ENCODE data around the gene ACTN1. TPM values are rescaled to one million over a fixed set of nuclear protein-coding genes. Genes with fewer than 3 reads are reported as not detected.

The ACTN1 gene
- polyA plus RNA-seq, 1 of the 3 experiments (the other 2 are of a cell fraction) = 319 TPM

DNA sequence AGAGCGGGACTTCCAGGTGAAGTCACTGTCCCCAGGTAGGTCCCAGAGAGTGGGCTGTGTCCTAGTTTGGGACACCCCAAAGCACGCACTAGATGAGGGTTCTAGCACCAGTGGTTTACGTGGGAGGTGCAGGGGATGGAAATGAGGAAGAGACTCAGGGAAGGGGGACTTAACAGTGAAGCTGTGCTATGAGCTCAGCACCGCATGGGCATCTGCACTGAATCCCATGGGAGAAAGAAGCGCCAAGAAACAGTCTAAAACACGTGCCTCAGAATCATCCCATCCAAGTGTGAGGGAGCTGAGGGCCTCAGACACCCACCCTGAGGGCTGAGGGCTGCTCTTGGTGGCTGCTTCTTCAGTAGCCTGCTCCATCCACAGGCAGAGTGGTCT is 114.7 kb downstream of the ACTN1 start (continued):
- TF ChIP-seq MEF2A (IDR thresholded peaks at IDR 0.05; ENCODE audit: borderline replicate concordance, low read depth) = no peak

DNA sequence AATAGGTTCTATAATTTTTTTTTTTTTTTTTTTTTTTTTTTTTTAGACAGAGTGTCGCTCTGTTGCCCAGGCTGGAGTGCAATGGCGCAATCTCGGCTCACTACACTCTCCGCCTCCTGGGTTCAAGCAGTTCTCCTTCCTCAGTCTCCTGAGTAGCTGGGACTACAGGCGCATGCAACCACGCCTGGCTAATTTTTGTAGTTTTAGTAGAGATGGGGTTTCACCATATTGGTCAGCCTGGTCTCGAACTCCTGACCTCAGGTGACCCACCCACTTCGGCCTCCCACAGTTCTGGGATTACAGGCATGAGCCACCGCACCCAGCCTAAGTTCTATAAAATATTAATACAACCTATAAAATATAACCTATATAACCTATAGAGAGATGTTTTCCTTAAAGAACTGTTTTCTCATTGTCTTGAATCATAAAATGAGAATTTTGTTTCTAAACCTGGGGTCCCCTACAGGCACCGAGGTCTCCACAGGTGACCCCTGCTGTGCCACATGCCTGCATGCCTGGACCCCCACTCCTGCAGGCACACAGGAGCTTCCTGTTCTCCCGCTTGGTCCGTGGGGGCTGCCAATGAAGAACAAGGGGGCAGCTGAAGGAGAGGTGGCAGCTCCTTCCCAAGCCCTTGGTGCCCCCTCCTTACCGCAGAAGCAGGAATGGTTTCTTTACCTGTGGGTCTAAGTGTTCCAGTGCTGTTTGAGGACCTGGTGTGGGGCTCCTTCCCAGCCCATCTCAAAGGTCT is 115.3 kb downstream of the ACTN1 start:
- Histone ChIP-seq H4K20me1 (ENCODE audit: insufficient read depth) (no peaks in the 10 kb centered on the region), H3K9me2 (no peaks in the 10 kb centered on the region), H3K27me3 (ENCODE audit: insufficient read depth) (no peaks in the 10 kb centered on the region), H3K4me3 (ENCODE audit: low read depth in 2 of 2, low read length in 1 of 2) (no peak overlapping the region), H3K4me2 (no peak overlapping the region), H3K36me3 (replicated peaks in 1 of 2; ENCODE audit: control insufficient read depth in 1 of 2, insufficient read depth in 2 of 2, low read length in 1 of 2) (peaks cover 0 to 27% of the 10 kb centered on the region in 2 experiments), H3K4me1 (ENCODE audit: control insufficient read depth in 1 of 2, insufficient read depth in 2 of 2, low read depth in 1 of 2, low read length in 1 of 2) (no peaks in the 10 kb centered on the region), H3F3A (replicated peaks; ENCODE audit: insufficient read depth) (peaks cover 37% of the 10 kb centered on the region), H3K9ac (no peak overlapping the region), H3K27ac (ENCODE audit: low read depth in 2 of 2, low read length in 1 of 2) (no peak overlapping the region), H2AFZ (ENCODE audit: low read depth) (no peak overlapping the region), H3K79me2 (ENCODE audit: insufficient read depth) (no peaks in the 10 kb centered on the region), H3K9me3 (no peaks in the 10 kb centered on the region)
- no peak for DNase-seq
- CTCF ChIA-PET = interaction anchor here (0.6 to 6.2 kb wide), 54 partner anchors 10 to 1858 kb away, joined by 3 to 94 read pairs (median 5); no protein-coding TSS in a partner anchor
- TF ChIP-seq SIN3A (IDR thresholded peaks at IDR 0.05; ENCODE audit: borderline replicate concordance, low read depth, low read length) (no peak), CHD2 (IDR thresholded peaks at IDR 0.05; ENCODE audit: low read length, partially characterized antibody) (no peak), RCOR1 (IDR thresholded peaks at IDR 0.05; ENCODE audit: low read length) (no peak), MXI1 (IDR thresholded peaks at IDR 0.05; ENCODE audit: low read depth, low read length) (no peak), GATA2 (CRISPR knock-in tag; IDR thresholded peaks at IDR 0.05) (no peak), RAD21 (IDR thresholded peaks at IDR 0.05; ENCODE audit: low read length) (no peak), RFX5 (IDR thresholded peaks at IDR 0.05; ENCODE audit: low read length) (no peak), RXRA (IDR thresholded peaks at IDR 0.05; ENCODE audit: borderline replicate concordance, low read depth) (no peak), GABPA (IDR thresholded peaks at IDR 0.05; ENCODE audit: low read depth) (no peak), FOSL2 (IDR thresholded peaks at IDR 0.05; ENCODE audit: borderline replicate concordance, low read depth) (no peak), NFIC (IDR thresholded peaks at IDR 0.05; ENCODE audit: borderline replicate concordance) (no peak), EP300 (IDR thresholded peaks at IDR 0.05; ENCODE audit: borderline replicate concordance in 1 of 2, low read depth in 1 of 2, low read length in 1 of 2) (no peak)
- TF ChIP-seq, protein P1, sequence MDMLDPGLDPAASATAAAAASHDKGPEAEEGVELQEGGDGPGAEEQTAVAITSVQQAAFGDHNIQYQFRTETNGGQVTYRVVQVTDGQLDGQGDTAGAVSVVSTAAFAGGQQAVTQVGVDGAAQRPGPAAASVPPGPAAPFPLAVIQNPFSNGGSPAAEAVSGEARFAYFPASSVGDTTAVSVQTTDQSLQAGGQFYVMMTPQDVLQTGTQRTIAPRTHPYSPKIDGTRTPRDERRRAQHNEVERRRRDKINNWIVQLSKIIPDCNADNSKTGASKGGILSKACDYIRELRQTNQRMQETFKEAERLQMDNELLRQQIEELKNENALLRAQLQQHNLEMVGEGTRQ (IDR thresholded peaks at IDR 0.05; ENCODE audit: borderline replicate concordance, low read depth, low read length) = no peak
- TF ChIP-seq, protein P2, sequence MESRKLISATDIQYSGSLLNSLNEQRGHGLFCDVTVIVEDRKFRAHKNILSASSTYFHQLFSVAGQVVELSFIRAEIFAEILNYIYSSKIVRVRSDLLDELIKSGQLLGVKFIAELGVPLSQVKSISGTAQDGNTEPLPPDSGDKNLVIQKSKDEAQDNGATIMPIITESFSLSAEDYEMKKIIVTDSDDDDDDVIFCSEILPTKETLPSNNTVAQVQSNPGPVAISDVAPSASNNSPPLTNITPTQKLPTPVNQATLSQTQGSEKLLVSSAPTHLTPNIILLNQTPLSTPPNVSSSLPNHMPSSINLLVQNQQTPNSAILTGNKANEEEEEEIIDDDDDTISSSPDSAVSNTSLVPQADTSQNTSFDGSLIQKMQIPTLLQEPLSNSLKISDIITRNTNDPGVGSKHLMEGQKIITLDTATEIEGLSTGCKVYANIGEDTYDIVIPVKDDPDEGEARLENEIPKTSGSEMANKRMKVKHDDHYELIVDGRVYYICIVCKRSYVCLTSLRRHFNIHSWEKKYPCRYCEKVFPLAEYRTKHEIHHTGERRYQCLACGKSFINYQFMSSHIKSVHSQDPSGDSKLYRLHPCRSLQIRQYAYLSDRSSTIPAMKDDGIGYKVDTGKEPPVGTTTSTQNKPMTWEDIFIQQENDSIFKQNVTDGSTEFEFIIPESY (IDR thresholded peaks at IDR 0.05; ENCODE audit: borderline replicate concordance, low read depth) = no peak
- TF ChIP-seq, protein P3, sequence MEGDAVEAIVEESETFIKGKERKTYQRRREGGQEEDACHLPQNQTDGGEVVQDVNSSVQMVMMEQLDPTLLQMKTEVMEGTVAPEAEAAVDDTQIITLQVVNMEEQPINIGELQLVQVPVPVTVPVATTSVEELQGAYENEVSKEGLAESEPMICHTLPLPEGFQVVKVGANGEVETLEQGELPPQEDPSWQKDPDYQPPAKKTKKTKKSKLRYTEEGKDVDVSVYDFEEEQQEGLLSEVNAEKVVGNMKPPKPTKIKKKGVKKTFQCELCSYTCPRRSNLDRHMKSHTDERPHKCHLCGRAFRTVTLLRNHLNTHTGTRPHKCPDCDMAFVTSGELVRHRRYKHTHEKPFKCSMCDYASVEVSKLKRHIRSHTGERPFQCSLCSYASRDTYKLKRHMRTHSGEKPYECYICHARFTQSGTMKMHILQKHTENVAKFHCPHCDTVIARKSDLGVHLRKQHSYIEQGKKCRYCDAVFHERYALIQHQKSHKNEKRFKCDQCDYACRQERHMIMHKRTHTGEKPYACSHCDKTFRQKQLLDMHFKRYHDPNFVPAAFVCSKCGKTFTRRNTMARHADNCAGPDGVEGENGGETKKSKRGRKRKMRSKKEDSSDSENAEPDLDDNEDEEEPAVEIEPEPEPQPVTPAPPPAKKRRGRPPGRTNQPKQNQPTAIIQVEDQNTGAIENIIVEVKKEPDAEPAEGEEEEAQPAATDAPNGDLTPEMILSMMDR (IDR thresholded peaks at IDR 0.05) = no peak
- POLR2A ChIA-PET = no interaction called here
- WGBS (ENCODE audit: low lambda C conversion rate) = 95% methylated on average over 13 of the region's 13 CpGs
